Medulla oblongata (tissue), 1 donor: Measurements from ENCODE around the gene TMEM63B.

ENCODE experiments used
- DNase-seq: peaks from one replicate; pipeline ENCODE4 v3.0.0-alpha.2; 2015; ENCODE audit errors: extremely low spot score

The TMEM63B gene

DNA sequence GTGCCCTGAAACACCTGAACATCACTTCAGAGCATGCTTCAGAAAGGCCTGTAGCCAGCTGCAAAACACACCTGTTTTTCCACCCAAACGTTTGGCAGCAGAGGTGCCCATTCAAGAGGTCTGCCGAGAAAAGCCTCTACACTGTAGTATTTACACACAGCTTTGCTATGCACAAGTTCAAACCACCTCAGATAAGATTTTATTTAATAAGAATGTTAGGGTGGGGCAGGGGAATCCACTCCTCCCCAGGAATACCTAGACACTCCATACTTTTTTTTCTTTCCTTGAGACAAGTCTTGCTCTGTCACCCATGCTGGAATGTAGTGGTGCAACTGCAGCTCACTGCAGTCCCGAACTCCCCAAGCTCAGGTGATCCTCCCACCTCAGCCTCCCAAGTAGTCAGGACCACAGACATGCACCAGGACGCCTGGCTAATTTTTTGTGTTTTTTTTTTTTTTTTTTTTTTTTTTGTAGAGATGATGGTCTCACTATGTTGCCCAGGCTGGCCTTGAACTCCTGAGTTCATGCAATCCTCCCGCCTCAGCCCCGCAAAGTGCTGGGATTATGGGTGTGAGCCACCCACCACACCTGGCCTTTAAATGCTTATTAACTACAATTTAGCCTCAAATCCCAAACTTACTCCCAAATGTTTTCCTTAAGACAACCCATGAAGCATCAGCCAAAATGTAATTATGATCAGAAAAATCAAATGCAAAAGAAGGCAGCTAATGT, 9.8 kb upstream of the TMEM63B start:
- no peak for DNase-seq

GRCh38 chr6:44119704-44120262, 7.6 kb upstream of the TMEM63B start:
- no peak for DNase-seq

- DNase-seq, result no peak
Measured at GRCh38 chr6:44120692-44121443, 6.5 kb upstream of the TMEM63B start.

DNA sequence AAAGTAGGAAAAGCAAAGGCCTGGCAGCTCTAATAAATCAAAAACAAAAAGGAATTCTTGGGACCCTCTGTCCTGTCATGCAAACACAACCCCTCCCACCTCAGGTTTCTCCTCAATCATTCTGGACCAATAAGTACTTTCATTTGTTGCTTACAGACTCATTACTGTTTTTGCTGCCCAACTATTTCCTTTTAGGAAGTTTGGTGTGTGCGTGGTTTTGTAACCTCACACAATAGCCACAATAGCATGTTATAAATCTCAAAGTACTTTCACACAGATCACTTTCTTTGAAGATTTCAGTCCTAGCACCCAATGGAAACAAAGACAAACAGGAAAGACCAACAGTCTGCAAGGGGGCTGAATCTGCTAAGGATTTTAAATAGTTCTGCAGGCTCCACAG, 4.6 kb upstream of the TMEM63B start:
- DNase-seq, result no peak

- DNase-seq, result no peak
Measured at GRCh38 chr6:44123544-44123943, 3.8 kb upstream of the TMEM63B start.

- DNase-seq, result peak; percentile 41
Measured at GRCh38 chr6:44126320-44127149, 819 bp upstream of the TMEM63B start.

DNA sequence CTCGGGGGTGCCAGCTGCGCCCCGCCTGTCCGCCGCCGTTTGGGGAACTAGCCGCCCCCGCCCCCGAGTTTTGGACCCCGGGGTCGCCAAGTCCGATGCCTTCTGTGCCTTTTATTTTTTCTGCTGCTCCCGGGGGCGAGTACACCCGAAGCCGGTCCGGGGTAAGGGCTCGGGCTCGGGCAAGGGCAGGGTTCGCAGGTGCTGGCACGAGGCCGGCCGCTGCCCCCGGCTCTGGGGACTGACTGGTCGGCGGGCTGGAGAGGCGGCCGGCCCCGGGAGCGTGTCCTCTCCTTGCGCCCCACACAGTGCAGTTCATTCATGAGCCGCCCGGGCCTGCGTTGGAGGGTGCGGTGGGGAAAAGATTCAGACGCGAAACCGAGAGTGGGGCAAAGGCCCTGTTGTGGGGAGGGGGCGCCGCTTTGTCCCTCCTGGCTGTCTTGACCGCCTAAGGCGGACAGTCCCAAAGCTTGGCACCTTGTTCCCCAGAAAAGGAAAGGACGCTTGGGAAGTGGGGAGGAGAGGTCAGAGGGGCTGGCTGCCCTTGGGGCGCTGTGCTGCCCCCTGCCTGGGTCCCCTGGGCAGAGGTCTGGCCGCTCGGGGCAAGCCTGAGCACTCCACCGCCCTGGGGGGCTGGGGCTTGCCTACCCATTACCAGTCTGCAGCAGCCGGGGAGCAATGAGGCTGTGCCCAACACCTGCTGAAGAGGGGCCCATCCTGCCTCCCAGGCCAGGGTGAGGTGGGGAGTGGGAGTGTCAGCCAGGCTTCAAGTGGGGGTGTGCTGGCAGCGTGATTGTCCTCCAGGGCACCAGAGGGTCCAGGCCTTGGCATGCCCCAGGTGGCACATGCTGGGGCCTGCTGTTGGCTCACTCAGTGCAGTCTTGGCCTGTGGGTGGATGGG, 915 bp downstream of the TMEM63B start:
- peak; percentile 23 for DNase-seq

DNA sequence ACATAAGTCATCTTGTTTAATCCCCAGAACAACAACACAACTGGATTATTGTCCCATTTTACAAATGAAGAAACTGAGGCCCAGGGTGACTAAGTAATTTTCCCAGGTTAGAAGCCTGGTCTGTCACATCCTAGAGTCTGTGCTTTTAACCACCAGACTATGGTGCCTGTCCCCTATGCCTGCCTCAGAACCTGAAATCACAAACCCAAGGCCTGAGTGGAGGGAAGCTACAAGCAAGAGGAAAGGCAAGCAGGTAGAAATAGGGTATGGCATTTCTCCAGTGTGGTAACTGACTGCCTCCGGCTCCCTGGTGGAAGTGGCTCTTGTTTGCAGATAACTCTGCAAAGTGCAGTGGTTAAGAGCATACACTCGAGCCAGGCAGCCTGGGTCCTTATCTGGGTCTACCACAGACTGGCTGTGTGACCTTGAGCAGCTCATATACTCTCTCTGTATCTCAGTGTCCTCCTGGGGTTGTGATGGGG, 2.5 kb downstream of the TMEM63B start:
- DNase-seq, result no peak

- DNase-seq, result no peak
Measured at GRCh38 chr6:44131892-44132291, 4.5 kb downstream of the TMEM63B start.

DNA sequence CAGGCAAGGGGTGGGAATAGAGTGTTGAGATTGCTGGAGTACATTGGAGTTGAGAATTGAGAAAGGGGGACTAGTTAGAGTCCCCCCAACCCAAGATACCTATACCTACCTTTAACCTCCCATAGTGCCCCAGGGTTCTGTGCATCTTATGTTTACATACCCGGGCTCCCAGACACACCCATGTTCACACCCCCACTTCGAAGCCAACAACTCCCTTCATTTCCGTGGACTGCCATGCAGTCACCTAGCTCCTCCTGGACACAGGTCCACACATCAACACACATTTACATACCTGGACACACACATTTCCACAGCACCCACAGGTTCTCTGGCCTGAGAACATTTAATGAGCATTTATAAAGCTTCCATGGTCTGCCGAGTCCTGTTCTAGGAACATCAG, 5.1 kb downstream of the TMEM63B start:
- no peak for DNase-seq

GRCh38 chr6:44133003-44133931, 5.9 kb downstream of the TMEM63B start:
- peak; percentile 75 for DNase-seq

GRCh38 chr6:44133981-44134711, 6.8 kb downstream of the TMEM63B start:
- DNase-seq, result no peak

DNA sequence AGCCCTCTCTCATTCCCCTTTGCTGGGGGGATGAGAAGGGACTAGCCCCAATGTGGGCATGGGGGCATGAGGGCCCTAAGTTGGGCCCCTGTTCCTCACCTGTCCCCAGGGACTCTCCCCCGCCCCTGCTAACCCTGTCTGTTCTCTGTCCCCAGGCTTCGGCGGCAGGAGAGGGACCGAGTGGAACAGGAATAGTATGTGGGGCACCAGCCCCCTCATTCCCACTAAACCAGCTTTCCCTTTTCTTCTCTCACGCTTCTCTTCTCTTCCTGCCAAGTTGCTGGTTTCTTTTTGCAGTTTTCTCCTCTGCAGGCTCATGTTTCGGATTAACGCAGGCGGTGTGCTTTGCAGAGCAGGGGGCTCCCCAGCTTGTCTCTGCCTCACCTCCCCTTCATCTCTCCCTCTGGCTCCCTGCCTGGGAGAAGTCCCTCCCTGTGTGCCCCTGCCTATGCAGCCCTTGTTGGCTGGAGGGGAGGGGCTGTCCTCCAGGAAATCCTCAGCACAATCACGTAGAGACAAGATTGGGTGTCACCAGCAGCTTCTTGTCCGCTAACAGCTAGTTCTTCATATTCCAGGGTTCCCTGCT, 7.9 kb downstream of the TMEM63B start:
- DNase-seq, result no peak

DNA sequence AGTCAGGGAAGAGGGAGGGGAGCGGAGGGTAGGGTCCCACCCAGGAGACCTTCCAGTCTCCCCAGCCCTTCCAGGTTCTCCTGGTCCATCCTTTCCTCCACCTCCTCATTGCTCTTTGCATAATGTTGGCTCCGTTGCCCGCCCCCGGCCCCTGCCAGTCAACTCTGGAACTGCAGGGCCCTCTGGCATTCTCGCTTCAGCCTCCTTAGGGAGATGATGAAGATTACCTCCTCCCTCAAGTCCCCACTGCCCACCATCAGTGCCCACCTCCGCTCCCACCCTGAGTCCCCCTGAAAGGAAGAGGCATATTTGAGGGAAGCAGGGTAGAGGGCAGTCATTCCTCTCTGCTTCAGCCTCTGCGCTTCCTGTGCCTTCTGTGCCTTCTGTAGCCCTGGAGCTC, 8.5 kb downstream of the TMEM63B start:
- DNase-seq, result no peak

GRCh38 chr6:44138717-44139350, 11.5 kb downstream of the TMEM63B start:
- DNase-seq, result no peak

DNA sequence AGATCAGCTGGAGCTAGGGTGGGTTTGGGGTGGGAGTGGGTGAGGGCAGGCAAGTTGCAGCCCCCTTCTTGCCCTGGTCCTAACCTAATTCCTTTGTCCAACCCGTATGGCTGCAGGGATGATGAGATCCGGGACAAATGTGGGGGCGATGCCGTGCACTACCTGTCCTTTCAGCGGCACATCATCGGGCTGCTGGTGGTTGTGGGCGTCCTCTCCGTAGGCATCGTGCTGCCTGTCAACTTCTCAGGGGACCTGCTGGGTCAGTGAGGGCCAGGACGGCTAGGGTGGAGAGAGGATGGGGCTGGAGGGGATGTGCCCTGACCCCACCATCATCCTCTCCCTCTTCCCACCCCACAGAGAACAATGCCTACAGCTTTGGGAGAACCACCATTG, 12.0 kb downstream of the TMEM63B start:
- no peak for DNase-seq

DNA sequence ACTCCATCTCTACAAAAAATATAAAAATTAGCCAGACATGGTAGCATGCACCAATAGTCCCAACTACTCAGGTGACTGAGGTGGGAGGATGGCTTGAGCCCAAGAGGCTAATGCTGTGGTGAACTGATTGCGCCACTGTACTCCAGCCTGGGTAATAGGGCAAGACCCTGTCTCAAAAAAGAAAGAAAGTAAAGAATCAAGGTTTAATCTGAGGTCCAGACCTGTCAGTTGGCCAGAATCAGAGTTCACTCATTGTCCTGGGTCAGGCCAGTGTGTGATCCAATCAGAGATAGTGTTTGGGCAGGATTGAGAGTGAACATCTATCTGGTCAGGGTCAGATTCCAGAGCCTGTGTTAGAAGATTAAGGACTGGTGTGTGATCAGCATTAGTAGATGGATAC, 15.5 kb downstream of the TMEM63B start:
- no peak for DNase-seq

DNA sequence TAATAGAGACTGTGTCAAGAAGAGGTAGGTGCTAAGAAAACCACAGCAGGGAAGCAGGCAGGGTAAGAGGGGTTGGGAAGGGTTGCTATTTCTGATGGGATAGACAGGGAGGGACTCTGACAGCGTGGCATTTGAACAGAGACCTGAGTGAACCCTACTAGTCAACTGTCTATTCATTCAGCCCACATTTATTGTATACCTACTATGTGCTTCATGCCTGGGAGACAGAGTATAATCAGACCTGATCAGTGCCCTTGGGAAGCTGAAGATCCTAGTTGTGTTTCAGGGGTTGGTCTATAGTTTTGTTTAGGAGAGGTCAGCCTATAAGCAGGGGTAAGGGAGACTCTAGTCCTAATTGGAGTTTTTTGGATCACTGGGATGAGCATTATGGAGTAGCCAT, 16.4 kb downstream of the TMEM63B start:
- DNase-seq, result no peak
